ENCODE data around the gene PC.
A peak's percentile ranks its signal among the peaks of the same experiment; 100 is the strongest.

Gene PC

DNA sequence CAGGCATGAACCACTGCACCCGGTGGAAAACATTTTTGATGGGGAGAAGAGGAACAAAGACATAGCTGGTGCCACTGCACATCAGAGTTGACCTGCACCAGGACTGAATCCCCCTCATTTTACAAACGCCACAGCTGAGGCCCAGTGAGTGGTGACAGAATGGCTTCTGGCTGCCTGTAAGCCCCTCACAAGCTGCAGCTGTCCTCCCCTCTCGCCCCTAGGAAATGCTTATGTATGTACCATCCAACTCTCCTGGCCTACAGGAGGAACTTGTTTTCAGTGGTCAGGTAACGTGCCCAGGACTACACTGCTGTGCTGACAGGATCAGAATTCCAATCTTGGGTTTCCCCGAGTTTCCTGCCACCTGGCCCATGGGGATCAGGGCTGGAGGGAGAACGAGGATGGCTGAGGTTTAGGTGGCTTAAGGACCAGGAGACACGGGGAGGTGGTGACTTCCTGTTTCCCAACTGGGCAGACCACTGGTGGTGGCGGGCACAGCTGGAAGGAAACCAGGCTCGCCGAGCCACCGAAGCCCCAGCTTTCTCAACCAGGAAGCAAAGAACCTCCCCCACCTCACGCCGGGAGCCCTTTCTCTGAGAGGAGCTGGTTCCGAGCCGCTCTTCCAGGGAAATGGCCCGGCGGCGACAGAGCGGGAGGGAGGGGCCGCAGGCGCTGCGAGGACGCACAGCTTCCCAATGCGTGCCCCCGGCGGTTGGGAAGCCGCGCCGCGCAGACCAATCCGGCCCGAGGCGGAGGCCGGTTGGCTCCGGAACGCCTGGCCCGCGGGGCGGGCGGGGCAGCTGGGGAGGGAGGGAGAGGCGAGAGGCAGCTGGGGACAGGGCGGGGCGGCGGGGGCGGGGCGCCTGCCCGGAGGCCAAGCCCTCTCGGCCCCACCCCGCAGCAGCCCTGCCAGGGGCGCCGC, 102.3 kb downstream of the PC start:
- DNase-seq (ENCODE audit: low spot score), result no peak

GRCh38 chr11:66854729-66855211, 103.4 kb downstream of the PC start:
- no peak for DNase-seq (ENCODE audit: low spot score)

GRCh38 chr11:66854231-66854661, 103.9 kb downstream of the PC start:
- DNase-seq (ENCODE audit: low spot score), result no peak

DNA sequence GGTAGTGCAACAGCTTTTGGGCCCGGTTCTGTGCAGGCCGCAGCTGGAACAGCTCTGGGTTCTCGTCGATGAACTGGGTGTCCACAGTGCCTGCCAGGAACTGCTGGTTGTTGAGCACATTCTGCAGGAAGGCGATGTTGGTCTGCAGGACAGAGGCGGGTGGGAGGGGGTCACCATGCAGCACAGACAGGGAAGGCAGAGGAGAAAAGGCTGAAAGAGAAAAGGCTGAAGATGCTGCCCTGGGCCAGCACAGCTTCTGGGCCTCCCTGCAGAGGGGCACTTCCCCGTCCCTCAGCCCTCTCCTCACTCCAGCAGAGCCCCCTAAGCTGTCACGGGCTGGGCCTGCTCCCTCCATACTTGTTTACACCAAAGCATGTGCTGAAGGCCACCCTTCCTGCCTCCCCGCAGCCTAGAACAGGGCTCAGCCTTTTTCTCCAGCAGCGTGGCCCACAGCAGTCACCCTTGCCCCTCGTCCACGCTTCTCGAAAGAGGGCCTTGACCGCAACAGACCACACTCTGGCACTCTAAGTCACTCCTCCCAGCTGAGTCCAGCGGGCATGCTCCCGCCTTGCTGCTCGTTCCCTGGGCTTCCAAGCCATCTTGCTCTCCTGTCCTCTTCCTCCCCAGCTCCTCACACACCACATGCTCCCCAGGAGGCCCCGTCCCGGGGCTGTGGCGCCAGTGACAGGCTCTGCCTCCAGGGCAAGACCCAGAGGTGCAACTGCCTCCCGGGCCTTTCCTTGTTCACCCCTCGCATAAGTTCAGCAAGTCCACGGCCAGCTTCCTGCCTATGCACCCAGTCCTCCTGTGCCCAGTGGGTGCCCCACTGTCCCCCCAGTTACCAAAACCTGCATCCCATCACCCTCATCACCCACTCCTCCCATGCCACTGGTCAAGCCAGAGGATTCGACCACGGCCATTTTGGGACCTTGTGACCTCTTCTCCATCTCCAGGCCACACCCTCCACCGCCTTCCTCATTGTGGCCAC, 104.6 kb downstream of the PC start:
- no peak for DNase-seq (ENCODE audit: low spot score)

GRCh38 chr11:66852466-66853241, 105.5 kb downstream of the PC start:
- no peak for DNase-seq (ENCODE audit: low spot score)

DNA sequence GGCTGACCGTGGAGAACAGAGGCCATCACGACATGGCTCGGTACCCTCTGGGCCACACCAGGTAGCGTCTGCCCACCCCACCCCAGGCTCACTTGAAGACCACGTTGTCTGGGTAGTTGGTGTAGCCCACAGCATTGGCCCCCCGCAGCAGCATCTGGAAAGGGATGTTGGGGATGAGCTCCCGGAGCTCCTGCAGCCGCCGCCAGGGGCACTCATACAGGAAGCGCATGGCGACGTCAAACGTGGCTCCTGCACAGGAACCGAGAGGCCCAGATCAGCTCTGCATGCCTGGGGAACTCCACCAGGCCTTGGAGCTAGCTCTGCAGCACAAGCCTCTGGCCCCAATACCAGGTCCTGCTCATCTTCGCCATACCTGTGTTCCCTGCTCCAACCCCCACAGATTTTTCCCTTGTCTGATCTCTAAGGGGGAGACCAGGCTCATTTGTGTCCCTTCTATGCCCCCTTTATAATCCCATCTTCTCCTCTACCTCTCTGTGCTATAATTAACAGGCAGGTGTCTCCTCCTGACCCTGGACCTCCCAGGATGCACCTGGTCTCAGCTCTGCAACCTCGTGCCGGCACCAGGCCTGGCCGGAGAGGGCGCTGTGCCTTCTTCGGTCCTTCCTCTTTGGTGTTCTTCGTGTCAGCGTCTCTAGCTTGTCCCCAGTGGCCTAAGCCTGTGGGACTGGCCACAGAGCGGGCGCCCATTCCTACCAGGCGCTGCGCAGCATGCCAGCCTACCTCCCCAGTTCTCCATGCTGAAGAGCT, 106.3 kb downstream of the PC start:
- DNase-seq (ENCODE audit: low spot score), result peak; percentile 100

- no peak for DNase-seq (ENCODE audit: low spot score)
These were observed 107.0 kb downstream of the PC start for GRCh38 chr11:66851239-66851596.

DNA sequence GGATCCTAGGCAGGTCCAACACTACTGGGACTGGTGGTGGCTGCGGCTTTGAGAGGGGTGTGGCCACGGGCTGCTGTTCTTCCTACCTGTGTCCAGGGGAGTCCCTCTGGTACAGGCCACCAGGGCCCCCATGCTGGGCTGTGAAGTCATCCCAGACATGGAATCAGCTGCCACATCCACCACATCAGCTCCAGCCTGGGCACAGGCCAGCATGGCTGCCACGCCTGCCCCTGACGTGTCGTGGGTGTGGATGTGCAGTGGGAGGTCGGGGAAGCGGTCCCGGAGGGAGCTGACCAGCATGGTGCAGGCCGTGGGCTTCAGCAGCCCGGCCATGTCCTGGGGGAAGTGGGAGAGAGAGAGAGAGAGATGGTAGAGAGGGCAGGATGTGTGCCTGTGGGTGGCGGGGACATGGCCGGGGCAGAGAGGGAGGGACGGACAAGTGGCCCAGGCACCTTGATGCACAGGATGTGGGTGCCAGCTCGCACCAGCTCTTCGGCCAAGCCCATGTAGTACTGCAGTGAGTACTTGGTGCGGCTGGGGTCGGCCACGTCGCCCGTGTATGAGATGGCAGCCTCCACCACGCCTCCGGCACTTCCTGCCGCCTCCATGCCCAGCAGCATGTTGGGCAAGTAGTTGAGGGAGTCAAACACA, 107.5 kb downstream of the PC start:
- DNase-seq (ENCODE audit: low spot score), result no peak

DNA sequence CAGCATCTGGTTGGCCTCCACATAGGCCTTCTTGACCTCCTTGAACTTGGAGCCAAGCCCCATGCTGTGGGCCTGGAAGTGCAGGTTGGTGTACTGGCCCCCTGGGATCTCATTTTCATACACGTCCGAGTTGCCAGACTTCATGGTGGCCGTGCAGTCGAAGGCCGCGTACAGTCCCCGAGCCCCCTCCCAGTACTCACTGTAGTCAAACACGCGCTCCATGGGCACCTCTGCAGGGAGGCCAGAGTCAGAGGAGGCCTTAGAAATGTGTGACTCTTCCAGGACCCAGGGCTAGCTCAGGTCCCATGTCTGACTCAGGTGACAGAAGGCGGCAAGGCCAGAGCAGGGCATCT, 108.0 kb downstream of the PC start:
- no peak for DNase-seq (ENCODE audit: low spot score)

DNA sequence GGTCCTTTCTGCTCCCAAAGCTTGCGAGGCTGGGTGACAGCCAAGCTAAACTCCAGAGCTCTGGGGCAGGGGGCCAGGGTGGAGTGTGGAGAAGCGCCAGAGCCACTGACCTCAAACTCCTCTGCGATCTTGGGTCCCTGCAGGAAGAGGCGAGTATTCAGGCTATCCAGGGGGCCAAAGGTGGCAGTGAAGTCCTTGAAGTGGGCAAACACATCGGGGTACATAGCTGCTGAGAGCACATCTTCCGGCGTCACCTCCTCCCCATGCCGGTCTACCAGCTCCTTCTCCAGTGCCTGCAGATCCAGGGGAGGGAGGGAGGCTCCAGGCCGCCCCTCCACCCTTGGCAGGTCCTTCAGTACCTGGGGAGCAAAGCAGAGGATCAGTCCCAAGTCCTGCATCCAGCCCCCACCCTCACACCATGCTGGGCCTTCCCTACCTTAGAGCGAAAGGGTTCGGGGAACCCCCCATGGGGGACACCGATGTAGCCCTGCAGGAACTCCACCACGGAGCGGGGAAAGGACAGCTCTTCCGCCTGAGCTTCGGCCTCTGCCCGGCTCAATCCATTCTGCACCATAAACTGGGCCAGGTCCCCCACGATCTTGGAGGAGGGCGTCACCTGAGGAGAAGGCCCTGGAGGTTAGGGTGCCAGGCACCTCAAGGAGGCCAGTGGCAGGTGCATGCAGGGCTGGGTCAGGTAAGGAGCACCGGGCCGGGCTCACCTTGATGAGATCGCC, 108.5 kb downstream of the PC start:
- DNase-seq (ENCODE audit: low spot score), result no peak

DNA sequence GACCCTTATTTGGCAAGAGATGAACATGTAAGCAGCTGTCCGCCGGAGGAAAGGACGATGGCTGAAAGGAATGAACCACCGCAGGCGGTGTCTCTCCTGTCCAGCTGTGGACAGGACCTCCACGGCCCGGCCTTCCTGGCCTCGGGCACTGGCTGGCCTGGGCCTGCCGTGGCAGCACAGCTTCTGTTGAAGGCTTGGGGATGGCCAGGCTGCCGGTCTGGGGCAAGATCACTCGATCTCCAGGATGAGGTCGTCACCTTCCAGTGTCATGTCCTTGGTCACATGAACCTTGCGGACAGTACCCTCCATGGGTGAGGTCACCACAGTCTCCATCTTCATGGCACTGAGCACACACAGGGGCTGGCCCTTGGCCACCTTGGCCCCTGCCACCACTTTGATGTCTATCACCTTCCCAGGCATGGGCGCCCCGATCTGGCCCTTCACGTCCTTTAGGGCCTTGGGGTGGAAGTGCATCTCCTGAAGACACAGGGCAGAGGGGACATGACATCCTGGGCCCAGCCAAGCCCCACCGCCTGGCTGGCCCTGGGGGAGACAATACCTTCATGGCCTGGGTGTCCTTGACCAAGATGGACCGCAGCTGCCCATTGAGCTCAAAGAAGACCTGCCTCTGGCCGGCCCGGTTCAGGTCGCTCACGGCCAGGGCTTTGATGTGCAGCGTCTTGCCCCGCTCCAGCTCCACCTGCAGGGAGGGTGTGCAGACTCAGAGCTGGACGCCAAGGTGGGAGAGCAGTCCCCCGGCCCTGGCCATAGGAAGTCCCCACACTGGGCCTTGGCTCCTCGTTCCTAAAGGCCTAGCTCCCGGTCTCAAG, 109.3 kb downstream of the PC start:
- no peak for DNase-seq (ENCODE audit: low spot score)

- DNase-seq (ENCODE audit: low spot score), result no peak
These were observed 110.5 kb downstream of the PC start for GRCh38 chr11:66847461-66848232.

DNA sequence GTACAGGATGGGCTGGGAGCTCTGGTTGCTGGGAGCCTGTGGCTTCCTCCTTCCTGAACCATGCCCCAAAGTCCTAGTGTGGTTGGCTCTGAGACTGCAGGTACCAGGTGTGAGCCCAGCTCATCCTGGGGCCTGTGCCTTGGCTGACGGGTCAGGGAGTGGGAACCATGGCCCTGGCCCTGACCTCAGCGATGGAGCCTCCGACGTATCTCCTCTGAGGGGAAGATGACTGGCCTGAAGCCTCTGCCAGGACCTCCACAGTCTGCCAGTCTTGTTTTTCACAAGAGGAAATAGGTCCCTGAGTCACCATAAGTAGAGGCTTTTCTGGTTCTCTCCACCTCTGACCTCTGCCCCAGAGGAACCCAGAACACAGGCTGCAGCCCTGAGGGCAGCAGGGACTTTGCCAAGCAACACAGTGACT, 111.5 kb downstream of the PC start:
- DNase-seq (ENCODE audit: low spot score), result no peak

GRCh38 chr11:66845876-66846212, 112.3 kb downstream of the PC start:
- DNase-seq (ENCODE audit: low spot score), result no peak

DNA sequence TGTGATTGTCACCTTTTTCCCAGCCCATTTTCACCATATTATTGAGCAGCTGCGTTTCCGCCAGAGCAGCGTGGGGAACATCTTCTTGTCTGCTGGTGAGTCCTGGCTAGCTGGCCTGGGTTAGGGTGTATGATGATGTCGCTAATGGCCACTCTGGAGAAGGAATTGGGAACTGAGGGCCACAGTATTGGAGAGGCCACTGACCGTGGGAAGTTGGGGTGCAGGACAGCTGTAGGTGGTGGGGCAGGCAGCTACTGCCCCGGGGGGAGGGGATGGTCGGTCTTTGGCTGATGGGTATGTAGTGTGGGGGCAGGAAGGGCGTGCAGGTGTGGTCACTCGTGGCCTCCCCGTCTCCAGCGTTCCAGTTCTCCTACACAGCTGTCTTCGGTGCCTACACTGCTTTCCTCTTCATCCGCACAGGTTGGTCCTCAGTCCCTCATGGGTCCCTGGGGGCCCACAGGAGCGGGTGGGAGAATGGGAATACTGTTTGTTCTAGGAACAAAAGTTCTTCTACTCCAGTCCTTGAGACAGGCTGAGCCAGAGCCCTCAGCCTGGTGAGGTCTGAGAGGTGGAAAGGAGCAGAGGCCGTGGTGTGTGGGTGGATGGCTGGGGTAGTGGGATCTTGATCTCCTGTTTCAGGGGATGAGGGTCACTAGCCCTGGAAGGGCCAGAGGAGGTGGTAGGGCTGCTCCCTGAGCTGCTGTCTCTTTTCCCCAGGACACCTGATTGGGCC, 112.9 kb downstream of the PC start:
- peak; percentile 72 for DNase-seq (ENCODE audit: low spot score)

GRCh38 chr11:66844496-66845142, 113.6 kb downstream of the PC start:
- peak; percentile 61 for DNase-seq (ENCODE audit: low spot score)

Data from HuH-7 (cell line).